ENCODE results near the gene GRIN2D.

- TF ChIP-seq CTCF (IDR thresholded peaks at IDR 0.05) (no peak), POLR2A (IDR thresholded peaks at IDR 0.05) (no peak)
Measured at GRCh38 chr19:48353677-48354076, 39.8 kb upstream of the GRIN2D start.
